HepG2 (cell line): ENCODE measurements around the gene CUEDC2. TPM values are rescaled to one million over a fixed set of nuclear protein-coding genes. Genes with fewer than 3 reads are reported as not detected.

Experiments
- ATAC-seq: fragments of 200-7000 bp; cut with Tn5 transposase; 3 replicates; pipeline ENCODE4 v1.9.1; 2020; ENCODE audit warnings: mild to moderate bottlenecking, moderate library complexity
- BruUV-seq: library from RNA; stranded (reverse); fragments of 400-500 nt; replicated peaks from 2 replicates; lab custom pipeline; 2021; lab: Mats Ljungman, UMichigan
- CTCF ChIA-PET: fragments of 300-600 bp; formaldehyde crosslinking; extraction: SDS; loops from one replicate; lab custom pipeline; 2021; ENCODE audit warnings: low total read pairs, inconsistent platforms, low intra/inter-chr PET ratio; lab: Yijun Ruan, JAX
- POLR2A ChIA-PET: fragments of 350-600 bp; sonication (Branson Sonifier 250); formaldehyde crosslinking; loops from one replicate; lab custom pipeline; 2020; ENCODE audit warnings: antibody characterized with exemption, inconsistent platforms; lab: Yijun Ruan, JAX
- DNase-seq: peaks from one replicate; pipeline ENCODE4 v3.0.0-alpha.2; 2015; ENCODE audit warnings: low spot score
- FAIRE-seq: peaks from 3 replicates; lab custom pipeline; 2011; peaks lifted over from hg19 to GRCh38; lab: Jason Lieb, UNC
- H2AFZ ChIP-seq: one replicate; pipeline ENCODE4 v1.6.1; 2011; ENCODE audit warnings: low read length, inconsistent platforms
- H3K27ac ChIP-seq: fragments of 300-600 bp; 3 replicates; pipeline ENCODE4 v1.8.0; 2011; ENCODE audit warnings: mixed run types, mild to moderate bottlenecking, mixed read lengths, low read length, inconsistent platforms; ENCODE audit not compliant: insufficient read depth; ENCODE audit errors: extremely low read length
- H3K27me3 ChIP-seq, 2 experiments: fragments of 200-600 bp in 1 of 2; 2 replicates in 1 of 2; 3 replicates in 1 of 2; pipeline versions ENCODE4 v1.6.0 to v1.8.0; 2011; ENCODE audit warnings: low read length in 2 of 2, mild to moderate bottlenecking in 2 of 2, moderate library complexity in 2 of 2, inconsistent platforms in 1 of 2; ENCODE audit not compliant: insufficient read depth in 2 of 2, control insufficient read depth in 1 of 2
- H3K36me3 ChIP-seq, 2 experiments: fragments of 200-600 bp in 1 of 2; replicated peaks in 1 of 2; 2 replicates in 1 of 2; 3 replicates in 1 of 2; pipeline versions ENCODE4 v1.5.1 to v1.8.0; 2011; ENCODE audit warnings: low read length in 2 of 2, inconsistent platforms in 1 of 2; ENCODE audit not compliant: insufficient read depth in 2 of 2, control insufficient read depth in 1 of 2
- H3K4me1 ChIP-seq: 2 replicates; pipeline ENCODE4 v1.5.1; 2012; ENCODE audit warnings: low read length, inconsistent platforms; ENCODE audit not compliant: insufficient read depth
- H3K4me2 ChIP-seq: 2 replicates; pipeline ENCODE4 v1.6.0; 2011; ENCODE audit warnings: low read depth, low read length, inconsistent platforms
- H3K4me3 ChIP-seq, 3 experiments: fragments of 200-600 bp in 1 of 3; sonication (generic), shearing (Covaris generic) in 1 of 3; replicated peaks in 1 of 3; 2 replicates each; pipeline ENCODE4 v1.5.1; 2011 to 2016; ENCODE audit warnings: low read length in 3 of 3, inconsistent platforms in 2 of 3, low read depth in 2 of 3, mild to moderate bottlenecking in 2 of 3, control low read depth in 1 of 3, mixed read lengths in 1 of 3; ENCODE audit not compliant: insufficient read depth in 1 of 3
- H3K79me2 ChIP-seq: one replicate; pipeline ENCODE4 v1.6.1; 2011; ENCODE audit warnings: low read length, inconsistent platforms; ENCODE audit not compliant: insufficient read depth
- H3K9ac ChIP-seq: 2 replicates; pipeline ENCODE4 v1.6.0; 2011; ENCODE audit warnings: mild to moderate bottlenecking, low read depth, low read length, inconsistent platforms; ENCODE audit not compliant: insufficient read depth
- H3K9me3 ChIP-seq: 2 replicates; pipeline ENCODE4 v1.5.1; 2012; ENCODE audit warnings: mild to moderate bottlenecking, low read length
- H4K20me1 ChIP-seq: 2 replicates; pipeline ENCODE4 v1.6.0; 2011; ENCODE audit warnings: inconsistent platforms, mild to moderate bottlenecking, low read length, moderate library complexity; ENCODE audit not compliant: insufficient read depth
- ARNTL ChIP-seq: sonication (generic); formaldehyde crosslinking; IDR thresholded peaks from 2 replicates; pipeline ENCODE4 v1.4.0; 2020; ENCODE audit warnings: mild to moderate bottlenecking, missing genetic modification reagents
- E2F5 ChIP-seq: sonication (generic); formaldehyde crosslinking; conservative IDR thresholded peaks from 2 replicates; pipeline ENCODE4 v1.4.0; 2020; ENCODE audit warnings: missing genetic modification reagents
- HNF4A ChIP-seq: sonication (generic); formaldehyde crosslinking; IDR thresholded peaks from 2 replicates; pipeline ENCODE4 v1.4.0; 2020; ENCODE audit warnings: missing genetic modification reagents
- KDM3A ChIP-seq: IDR thresholded peaks from 2 replicates; pipeline ENCODE4 v1.6.1; 2018; ENCODE audit warnings: low read depth, missing compliant biosample characterization
- NAIF1 ChIP-seq: sonication (generic); formaldehyde crosslinking; IDR thresholded peaks from 2 replicates; pipeline ENCODE4 v1.5.0; 2020; ENCODE audit warnings: mild to moderate bottlenecking, missing genetic modification reagents, borderline replicate concordance
- NFATC3 ChIP-seq: sonication (generic); formaldehyde crosslinking; IDR thresholded peaks from 2 replicates; pipeline ENCODE4 v1.5.1; 2020; ENCODE audit warnings: mild to moderate bottlenecking, missing genetic modification reagents
- POGZ ChIP-seq: sonication (generic); formaldehyde crosslinking; IDR thresholded peaks from 2 replicates; pipeline ENCODE4 v1.4.0; 2020; ENCODE audit warnings: mild to moderate bottlenecking, missing genetic modification reagents
- PRMT3 ChIP-seq: sonication (generic); formaldehyde crosslinking; IDR thresholded peaks from 2 replicates; pipeline ENCODE4 v1.8.1; 2022; ENCODE audit warnings: low read depth, mild to moderate bottlenecking, moderate library complexity, missing genetic modification reagents, borderline replicate concordance
- RXRB ChIP-seq: IDR thresholded peaks from 2 replicates; pipeline ENCODE4 v1.6.1; 2016; ENCODE audit warnings: borderline replicate concordance, missing genetic modification reagents, missing compliant biosample characterization
- SRY ChIP-seq: sonication (generic); formaldehyde crosslinking; IDR thresholded peaks from 2 replicates; pipeline ENCODE4 v1.8.0; 2022; ENCODE audit warnings: mild to moderate bottlenecking, missing genetic modification reagents
- USF2 ChIP-seq, 2 experiments: sonication (generic) in 1 of 2; formaldehyde crosslinking in 1 of 2; IDR thresholded peaks; 2 replicates each; pipeline versions ENCODE4 v1.5.1 to v1.6.1; 2011 to 2020; ENCODE audit warnings: borderline replicate concordance in 1 of 2, low read depth in 1 of 2, low read length in 1 of 2, mild to moderate bottlenecking in 1 of 2, missing genetic modification reagents in 1 of 2, moderate library complexity in 1 of 2
- WGBS: methylation state at CpG from one replicate; pipeline ENCODE4 v1.1.6; 2017; ENCODE audit warnings: low lambda C conversion rate; 5-methylcytosine and 5-hydroxymethylcytosine counted together
- in situ Hi-C: cut with HindIII; loops from 2 replicates; pipeline ENCODE4 v1.10.0; 2017; ENCODE audit warnings: low pct_unique_long_range_greater_than_20kb; ENCODE audit not compliant: extremely low pct_ligation_motif_present
- intact Hi-C: fragments of 100-400 bp; cut with micrococcal nuclease; formaldehyde crosslinking; loops from one replicate; pipeline ENCODE4 v1.10.0; 2022; ENCODE audit not compliant: unreplicated experiment
- polyA plus RNA-seq, 8 experiments: library from polyadenylated mRNA; depleted of rRNA in 3 of 8; stranded (reverse) in 7 of 8; unstranded in 1 of 8; fragments of >200 nt; fragmentation: Illumina TruSeq in 4 of 8; extraction: Trizol in 4 of 8; gene quantifications; 2 replicates each; pipeline versions ENCODE4 v1.2.1 to v1.2.3, GENCODE V29; 2011 to 2016; ENCODE audit warnings: low read depth in 4 of 8, missing spikeins in 1 of 8, mixed read lengths in 1 of 8; ENCODE audit not compliant: insufficient read depth in 1 of 8
- total RNA-seq, 5 experiments: library from RNA; depleted of rRNA; stranded (reverse); fragments of >200 nt; fragmentation: Illumina TruSeq; extraction: Trizol; gene quantifications; 2 replicates each; pipeline ENCODE4 v1.2.3, GENCODE V29; 2016; ENCODE audit warnings: low read depth in 1 of 5

CUEDC2 gene
- total and polyA plus RNA-seq, 2 of the 13 experiments (the other 11 are each of a cell fraction or from before 2014, with no cell fraction given) = 13.1 to 18.4 TPM

DNA sequence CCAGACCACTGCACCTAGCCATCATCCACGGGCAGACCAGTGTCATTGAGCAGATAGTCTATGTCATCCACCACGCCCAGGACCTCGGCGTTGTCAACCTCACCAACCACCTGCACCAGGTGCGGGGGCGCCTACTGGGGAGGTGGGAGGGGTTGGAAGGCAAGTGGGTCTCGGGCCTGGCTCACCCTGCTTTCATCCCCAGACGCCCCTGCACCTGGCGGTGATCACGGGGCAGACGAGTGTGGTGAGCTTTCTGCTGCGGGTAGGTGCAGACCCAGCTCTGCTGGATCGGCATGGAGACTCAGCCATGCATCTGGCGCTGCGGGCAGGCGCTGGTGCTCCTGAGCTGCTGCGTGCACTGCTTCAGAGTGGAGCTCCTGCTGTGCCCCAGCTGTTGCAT, 32.3 kb downstream of the CUEDC2 start:
- CTCF ChIA-PET = interaction anchor here (1.3 kb wide), 1 partner anchor 170 kb away, joined by 12 read pairs; no protein-coding TSS in a partner anchor
- TF ChIP-seq ARNTL (CRISPR knock-in tag) = 0 out of 2 replicates have a peak, but pooled peaks have one; percentile 1
- no peak for TF ChIP-seq NAIF1 (CRISPR knock-in tag)
- no TSS peak for BruUV-seq
- H4K20me1 ChIP-seq = no peaks in the 10 kb centered on the region
- no CpG with 5 or more reads among the region's 17 CpGs for WGBS
- H3K4me3 ChIP-seq = peak overlapping the region in 1 of 3 experiments; percentile 78; a peak in 1 of 6 replicates
- DNase-seq (no peak), FAIRE-seq (no peak), ATAC-seq (no peak)
- H3K9ac ChIP-seq = peak overlapping the region; percentile 65; the same call in 1 of the 2 replicates
- peaks cover 0 to 4% of the 10 kb centered on the region in 2 experiments; a peak in 1 of 5 replicates for H3K36me3 ChIP-seq
- H3K27ac ChIP-seq = no peak overlapping the region
- peaks cover 31% of the 10 kb centered on the region for H3K4me1 ChIP-seq
- peak overlapping the region; percentile 66 for H3K4me2 ChIP-seq
- intact Hi-C loops = no loop called here
- H3K9me3 ChIP-seq = no peaks in the 10 kb centered on the region
- H3K27me3 ChIP-seq = no peaks in the 10 kb centered on the region; a peak in 1 of 5 replicates
- in situ Hi-C loops = loop anchor here (10.0 kb wide), 1 partner anchor 75 kb away; no protein-coding TSS in a partner anchor
- H2AFZ ChIP-seq = no peak overlapping the region
- peaks cover 3% of the 10 kb centered on the region for H3K79me2 ChIP-seq
- POLR2A ChIA-PET = interaction anchor here (0.6 to 2.6 kb wide), 5 partner anchors 15 to 62 kb away, joined by 3 to 10 read pairs (median 5); partner anchors contain the start of genes CUEDC2 and FBXL15

- H3K4me1 ChIP-seq = peaks cover 31% of the 10 kb centered on the region
- peak overlapping the region; percentile 71 to 78 (median 73); a peak in 4 of 6 replicates for H3K4me3 ChIP-seq
- DNase-seq (peak; percentile 68), FAIRE-seq (peak; percentile 51), ATAC-seq (peak; percentile 65)
- H3K79me2 ChIP-seq = peaks cover 3% of the 10 kb centered on the region
- BruUV-seq = no TSS peak
- ChIA-PET CTCF (interaction anchor here (1.3 kb wide), 1 partner anchor 169 kb away, joined by 12 read pairs; no protein-coding TSS in a partner anchor), POLR2A (interaction anchor here (0.6 to 2.6 kb wide), 5 partner anchors 14 to 62 kb away, joined by 3 to 10 read pairs (median 5); partner anchors contain the start of genes CUEDC2 and FBXL15)
- H3K27me3 ChIP-seq = no peaks in the 10 kb centered on the region; a peak in 1 of 5 replicates
- H3K36me3 ChIP-seq = peaks cover 0 to 4% of the 10 kb centered on the region in 2 experiments; a peak in 1 of 5 replicates
- H3K27ac ChIP-seq = peak overlapping the region; percentile 63
- WGBS = 19% methylated on average over 9 of the region's 72 CpGs
- H2AFZ ChIP-seq = no peak overlapping the region
- no peaks in the 10 kb centered on the region for H3K9me3 ChIP-seq
- intact Hi-C loops (loop anchor here (2.0 kb wide), 1 partner anchor 169 kb away; no protein-coding TSS in a partner anchor), in situ Hi-C loops (loop anchor here (10.0 kb wide), 1 partner anchor 75 kb away; no protein-coding TSS in a partner anchor)
- H4K20me1 ChIP-seq = no peaks in the 10 kb centered on the region
- peak overlapping the region; percentile 65 for H3K9ac ChIP-seq
- peak overlapping the region; percentile 66 for H3K4me2 ChIP-seq
- peak; percentile 69; the same call in 1 of the 2 replicates for TF ChIP-seq RXRB
- no peak for TF ChIP-seq USF2 (IDR thresholded peaks at IDR 0.05; ENCODE audit: low read depth, low read length)
- peak; percentile 41; the same call in 1 of the 2 replicates for TF ChIP-seq USF2 (CRISPR knock-in tag; IDR thresholded peaks at IDR 0.05; ENCODE audit: borderline replicate concordance)
- peak; percentile 48; the same call in 1 of the 2 replicates for TF ChIP-seq HNF4A (CRISPR knock-in tag)
- TF ChIP-seq E2F5 (CRISPR knock-in tag) = peak; percentile 66; the same call in 1 of the 2 replicates
- TF ChIP-seq KDM3A (CRISPR knock-in tag) = peak; percentile 98
- TF ChIP-seq SRY (CRISPR knock-in tag) = 0 out of 2 replicates have a peak, but pooled peaks have one; percentile 24
- TF ChIP-seq POGZ (CRISPR knock-in tag) = peak; percentile 89
- no peak for TF ChIP-seq NFATC3 (CRISPR knock-in tag)
- TF ChIP-seq PRMT3 (CRISPR knock-in tag) = peak; percentile 52; the same call in 1 of the 2 replicates
These were observed 33.0 kb downstream of the CUEDC2 start for GRCh38 chr10:102399217-102400021.
